CD4-positive, alpha-beta memory T cell (primary cell): ENCODE data around the gene CCL5. TPM values are rescaled to one million over a fixed set of nuclear protein-coding genes. Genes with fewer than 3 reads are reported as not detected.

Source experiments
- CTCF ChIA-PET: fragments of 350-600 bp; sonication (Branson Sonifier 250); formaldehyde crosslinking; loops from one replicate; lab custom pipeline; 2021; ENCODE audit warnings: inconsistent platforms; ENCODE audit not compliant: partially characterized antibody; lab: Charles Lee
- POLR2A ChIA-PET: fragments of 350-600 bp; sonication (Branson Sonifier 250); formaldehyde crosslinking; loops from one replicate; lab custom pipeline; 2021; ENCODE audit not compliant: partially characterized antibody; lab: Charles Lee
- DNase-seq, 5 donors: peaks; one replicate each; pipeline versions ENCODE4 v3.0.0 to v3.0.0-alpha.2; 2020 to 2022; ENCODE audit warnings: mixed read lengths in 1 of 5
- H3K27ac ChIP-seq: one replicate; pipeline ENCODE4 v1.7.0; 2013; ENCODE audit warnings: low read depth, low read length
- H3K27me3 ChIP-seq: 2 replicates; pipeline ENCODE4 v1.7.0; 2013; ENCODE audit warnings: mild to moderate bottlenecking, low read length, moderate library complexity; ENCODE audit not compliant: insufficient read depth
- H3K36me3 ChIP-seq: 2 replicates; pipeline ENCODE4 v1.7.0; 2013; ENCODE audit warnings: mild to moderate bottlenecking, low read length, moderate library complexity; ENCODE audit not compliant: insufficient read depth
- H3K4me1 ChIP-seq: 2 replicates; pipeline ENCODE4 v1.7.0; 2013; ENCODE audit warnings: mild to moderate bottlenecking, low read length, moderate library complexity; ENCODE audit not compliant: insufficient read depth
- H3K4me3 ChIP-seq, 2 donors: one replicate each; pipeline ENCODE4 v1.7.0; 2013; ENCODE audit warnings: low read length in 2 of 2, mild to moderate bottlenecking in 1 of 2
- H3K9me3 ChIP-seq, 2 donors: one replicate each; pipeline ENCODE4 v1.7.0; 2013; ENCODE audit warnings: low read length in 2 of 2, control low read depth in 1 of 2; ENCODE audit not compliant: control insufficient read depth in 1 of 2
- H3K27ac Mint-ChIP-seq, 7 donors: one replicate each; pipeline ENCODE4 v1.8.0; 2020 to 2021; ENCODE audit warnings: mixed read lengths in 7 of 7, mild to moderate bottlenecking in 6 of 7, inconsistent platforms in 3 of 7, moderate library complexity in 3 of 7
- H3K27me3 Mint-ChIP-seq, 2 donors: one replicate each; pipeline ENCODE4 v1.8.0; 2020 to 2021; ENCODE audit warnings: mixed read lengths in 2 of 2
- H3K36me3 Mint-ChIP-seq, 2 donors: one replicate each; pipeline ENCODE4 v1.8.0; 2020 to 2021; ENCODE audit warnings: mixed read lengths in 2 of 2, inconsistent platforms in 1 of 2, mild to moderate bottlenecking in 1 of 2
- H3K4me1 Mint-ChIP-seq, 4 donors: one replicate each; pipeline ENCODE4 v1.8.0; 2020 to 2021; ENCODE audit warnings: mixed read lengths in 4 of 4, mild to moderate bottlenecking in 1 of 4
- H3K4me3 Mint-ChIP-seq, 8 donors: one replicate each; pipeline ENCODE4 v1.8.0; 2020 to 2021; ENCODE audit warnings: mixed read lengths in 8 of 8, mild to moderate bottlenecking in 7 of 8, moderate library complexity in 6 of 8, inconsistent platforms in 3 of 8
- H3K9me3 Mint-ChIP-seq, 8 donors: one replicate each; pipeline ENCODE4 v1.8.0; 2020 to 2021; ENCODE audit warnings: mixed read lengths in 8 of 8, mild to moderate bottlenecking in 5 of 8, inconsistent platforms in 3 of 8, moderate library complexity in 1 of 8
- intact Hi-C: fragments of 100-400 bp; cut with micrococcal nuclease; formaldehyde crosslinking; loops from one replicate; pipeline ENCODE4 v1.15.1; 2023
- polyA plus RNA-seq, 2 donors: library from polyadenylated mRNA; unstranded; fragments of 300-500 nt; fragmentation: Illumina TruSeq; gene quantifications; one replicate each; pipeline ENCODE4 v1.2.3, GENCODE V29; 2021
- total RNA-seq, 2 experiments: library from RNA; stranded (reverse); gene quantifications; one replicate each; pipeline ENCODE4 v1.2.3, GENCODE V29; 2021

CCL5 gene
- total and polyA plus RNA-seq, 4 experiments from 2014 or later = 156 to 309 (median 244) TPM

GRCh38 chr17:35877345-35878029, 2.7 kb downstream of the CCL5 start:
- ChIA-PET POLR2A (interaction anchor here (1.4 to 9.3 kb wide), 4 partner anchors 13 to 53 kb away, joined by 3 to 141 read pairs (median 70); partner anchors contain the start of gene RDM1), CTCF (interaction anchor here (0.9 to 1.5 kb wide), 3 partner anchors 12 to 271 kb away, joined by 3 to 4 read pairs (median 4); no protein-coding TSS in a partner anchor)
- Histone ChIP-seq H3K27me3 (no peaks in the 10 kb centered on the region), H3K4me1 (peaks cover 44% of the 10 kb centered on the region), H3K36me3 (peaks cover 3% of the 10 kb centered on the region), H3K9me3 (no peaks in the 10 kb centered on the region), H3K27ac (no peak overlapping the region), H3K4me3 (no peak overlapping the region)
- Mint-ChIP-seq H3K4me1 (peaks cover 19 to 73% (median 43%) of the 10 kb centered on the region in 4 donors), H3K36me3 (peaks cover 7 to 25% of the 10 kb centered on the region in 2 donors), H3K27ac (peak overlapping the region in 6 of 7 donors; percentile 10 to 88 (median 60)), H3K27me3 (no peaks in the 10 kb centered on the region), H3K9me3 (no peaks in the 10 kb centered on the region), H3K4me3 (peak overlapping the region; percentile 17 to 93 (median 80))
- DNase-seq = no peak
- intact Hi-C loops = no loop called here

DNA sequence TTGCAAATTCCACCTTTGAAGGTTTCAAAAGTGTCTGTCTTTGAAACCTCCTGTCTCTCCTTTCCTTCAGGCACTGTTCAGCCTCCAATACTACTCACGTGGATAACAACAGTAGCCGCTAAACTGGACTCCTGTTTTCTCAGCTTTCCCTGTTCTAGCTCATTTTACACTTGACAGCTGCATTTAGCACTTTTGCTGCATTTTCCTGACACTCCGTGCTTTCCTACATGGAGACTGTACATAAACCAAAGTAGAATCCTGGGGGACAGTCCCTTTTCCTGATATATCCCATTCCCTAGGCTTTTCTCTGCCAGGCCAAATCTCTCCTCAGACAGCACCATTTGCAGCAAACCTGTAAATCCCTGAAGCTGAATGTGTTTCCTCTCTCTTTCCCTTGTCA, 3.6 kb downstream of the CCL5 start:
- peak overlapping the region; percentile 23 for H3K27ac ChIP-seq
- peak overlapping the region in 1 of 2 donors; percentile 21 for H3K4me3 ChIP-seq
- ChIA-PET POLR2A (interaction anchor here (0.9 to 9.3 kb wide), 7 partner anchors 14 to 93 kb away, joined by 3 to 141 read pairs (median 3); partner anchors contain the start of gene RDM1), CTCF (interaction anchor here (0.9 to 1.5 kb wide), 5 partner anchors 12 to 113 kb away, joined by 3 to 6 read pairs (median 4); no protein-coding TSS in a partner anchor)
- peaks cover 44% of the 10 kb centered on the region for H3K4me1 ChIP-seq
- intact Hi-C loops = no loop called here
- H3K27me3 ChIP-seq = no peaks in the 10 kb centered on the region
- Mint-ChIP-seq H3K27me3 (no peaks in the 10 kb centered on the region), H3K36me3 (peaks cover 11 to 31% of the 10 kb centered on the region in 2 donors), H3K4me3 (peak overlapping the region; percentile 30 to 82 (median 66)), H3K4me1 (peaks cover 22 to 79% (median 47%) of the 10 kb centered on the region in 4 donors), H3K9me3 (no peaks in the 10 kb centered on the region), H3K27ac (peak overlapping the region; percentile 8 to 88 (median 60))
- H3K9me3 ChIP-seq = no peaks in the 10 kb centered on the region
- H3K36me3 ChIP-seq = peaks cover 3% of the 10 kb centered on the region
- no peak for DNase-seq

DNA sequence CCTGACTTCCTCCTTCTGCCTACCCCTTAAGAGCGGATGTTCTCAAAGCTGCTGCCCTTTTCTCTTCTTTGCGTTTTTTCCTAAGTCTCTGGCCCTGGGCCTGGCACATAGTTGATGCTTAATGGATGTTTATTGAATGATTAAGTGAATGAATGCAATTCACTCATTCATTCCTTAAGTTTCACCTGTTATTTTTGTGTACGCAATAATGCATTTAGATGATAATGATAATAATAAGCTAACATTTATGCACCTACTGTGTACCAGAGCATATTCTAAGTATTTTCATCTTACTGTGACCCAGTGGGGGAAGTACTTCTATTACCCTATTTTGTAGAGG, 4.4 kb downstream of the CCL5 start:
- no peak overlapping the region for H3K4me3 ChIP-seq
- no peaks in the 10 kb centered on the region for H3K9me3 ChIP-seq
- H3K27ac Mint-ChIP-seq = peak overlapping the region; percentile 57 to 89 (median 83)
- peaks cover 25 to 82% (median 48%) of the 10 kb centered on the region in 4 donors for H3K4me1 Mint-ChIP-seq
- peaks cover 11 to 34% of the 10 kb centered on the region in 2 donors for H3K36me3 Mint-ChIP-seq
- no peaks in the 10 kb centered on the region for H3K27me3 Mint-ChIP-seq
- H3K4me1 ChIP-seq = peaks cover 43% of the 10 kb centered on the region
- ChIA-PET CTCF (interaction anchor here (0.6 to 1.5 kb wide), 7 partner anchors 11 to 261 kb away, joined by 3 to 6 read pairs (median 4); no protein-coding TSS in a partner anchor), POLR2A (interaction anchor here (0.8 to 9.3 kb wide), 10 partner anchors 12 to 94 kb away, joined by 3 to 141 read pairs (median 3); partner anchors contain the start of gene RDM1)
- intact Hi-C loops = no loop called here
- H3K4me3 Mint-ChIP-seq = peak overlapping the region in 7 of 8 donors; percentile 37 to 82 (median 65)
- H3K27ac ChIP-seq = peak overlapping the region; percentile 23
- H3K9me3 Mint-ChIP-seq = no peaks in the 10 kb centered on the region
- no peak for DNase-seq
- H3K36me3 ChIP-seq = peaks cover 3% of the 10 kb centered on the region
- H3K27me3 ChIP-seq = no peaks in the 10 kb centered on the region

GRCh38 chr17:35875072-35875799, 4.9 kb downstream of the CCL5 start:
- ChIA-PET CTCF (interaction anchor here (0.6 to 1.4 kb wide), 4 partner anchors 10 to 261 kb away, joined by 3 to 4 read pairs (median 4); no protein-coding TSS in a partner anchor), POLR2A (interaction anchor here (0.8 to 9.3 kb wide), 10 partner anchors 10 to 94 kb away, joined by 3 to 141 read pairs (median 3); partner anchors contain the start of gene RDM1)
- Mint-ChIP-seq H3K27ac (peak overlapping the region; percentile 57 to 89 (median 83)), H3K4me3 (peak overlapping the region in 7 of 8 donors; percentile 37 to 82 (median 65)), H3K36me3 (peaks cover 11 to 34% of the 10 kb centered on the region in 2 donors), H3K9me3 (no peaks in the 10 kb centered on the region), H3K4me1 (peaks cover 25 to 77% (median 45%) of the 10 kb centered on the region in 4 donors), H3K27me3 (no peaks in the 10 kb centered on the region)
- no peaks in the 10 kb centered on the region for H3K9me3 ChIP-seq
- peak in 1 of 5 donors; percentile 38 for DNase-seq
- H3K4me3 ChIP-seq = no peak overlapping the region
- H3K4me1 ChIP-seq = peaks cover 37% of the 10 kb centered on the region
- H3K27ac ChIP-seq = no peak overlapping the region
- no peaks in the 10 kb centered on the region for H3K27me3 ChIP-seq
- H3K36me3 ChIP-seq = peaks cover 3% of the 10 kb centered on the region
- intact Hi-C loops = no loop called here

DNA sequence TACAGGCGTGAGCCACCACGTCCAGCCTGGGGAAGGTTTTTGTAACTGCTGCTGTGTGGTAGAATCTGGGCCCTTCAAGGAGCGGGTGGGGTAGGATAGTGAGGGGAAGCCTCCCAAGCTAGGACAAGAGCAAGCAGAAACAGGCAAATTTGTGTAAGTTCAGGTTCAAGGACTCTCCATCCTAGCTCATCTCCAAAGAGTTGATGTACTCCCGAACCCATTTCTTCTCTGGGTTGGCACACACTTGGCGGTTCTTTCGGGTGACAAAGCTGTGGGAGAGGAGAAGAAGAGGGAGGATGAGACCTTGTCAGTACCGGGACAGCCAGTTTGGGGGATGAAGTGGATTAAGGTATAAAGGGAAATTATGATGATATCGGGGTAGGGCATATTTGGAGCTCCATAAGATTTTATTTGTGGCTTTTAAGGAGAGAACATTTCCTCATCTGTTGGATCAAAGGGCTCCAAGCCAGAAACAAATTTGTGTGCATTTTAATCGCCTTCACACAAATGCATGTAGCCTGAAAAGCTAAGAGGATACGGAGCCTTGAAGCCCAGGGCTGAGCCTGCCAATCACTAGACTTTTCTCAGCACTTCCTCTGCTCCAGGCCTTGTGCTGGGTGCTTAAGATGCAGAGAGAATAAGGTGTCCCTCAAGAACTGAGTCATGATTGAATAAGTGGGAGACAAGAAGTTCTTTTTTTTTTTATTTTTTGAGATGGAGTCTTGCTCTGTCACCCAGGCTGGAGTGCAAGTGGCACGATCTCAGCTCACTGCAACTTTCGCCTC, 7.8 kb downstream of the CCL5 start:
- peaks cover 3% of the 10 kb centered on the region for H3K36me3 ChIP-seq
- intact Hi-C loops = loop anchor here (5.0 kb wide), 1 partner anchor 35 kb away; no protein-coding TSS in a partner anchor
- H3K4me1 ChIP-seq = peaks cover 27% of the 10 kb centered on the region
- Mint-ChIP-seq H3K36me3 (peaks cover 11 to 27% of the 10 kb centered on the region in 2 donors), H3K4me3 (no peak overlapping the region), H3K4me1 (peaks cover 17 to 60% (median 36%) of the 10 kb centered on the region in 4 donors), H3K27me3 (no peaks in the 10 kb centered on the region), H3K9me3 (no peaks in the 10 kb centered on the region), H3K27ac (peak overlapping the region in 1 of 7 donors; percentile 64)
- no peak for DNase-seq
- POLR2A ChIA-PET = interaction anchor here (0.7 to 5.4 kb wide), 9 partner anchors 8 to 58 kb away, joined by 3 to 52 read pairs (median 7); partner anchors contain the start of genes CCL5 and RDM1
- no peaks in the 10 kb centered on the region for H3K9me3 ChIP-seq
- H3K27me3 ChIP-seq = no peaks in the 10 kb centered on the region
- CTCF ChIA-PET = interaction anchor here (1.0 to 5.6 kb wide), 10 partner anchors 8 to 200 kb away, joined by 3 to 24 read pairs (median 6); partner anchors contain the start of gene CCL5
- H3K4me3 ChIP-seq = no peak overlapping the region
- no peak overlapping the region for H3K27ac ChIP-seq
